A673 (cell line): ENCODE measurements around the gene PAM16. TPM values are rescaled to one million over a fixed set of nuclear protein-coding genes. Genes with fewer than 3 reads are reported as not detected.

Experiments
- BruUV-seq: library from RNA; stranded (reverse); fragments of 400-500 nt; replicated peaks from 2 replicates; lab custom pipeline; 2021; lab: Mats Ljungman, UMichigan
- CTCF ChIA-PET: fragments of 300-600 bp; sonication (Branson Sonifier 250); formaldehyde crosslinking; loops from one replicate; lab custom pipeline; 2022; ENCODE audit warnings: antibody characterized with exemption; lab: Charles Lee
- POLR2A ChIA-PET: fragments of 300-600 bp; sonication (Branson Sonifier 250); formaldehyde crosslinking; loops from one replicate; lab custom pipeline; 2022; ENCODE audit warnings: antibody characterized with exemption; ENCODE audit not compliant: low non-redundant PET; lab: Charles Lee
- DNase-seq: peaks from one replicate; pipeline ENCODE4 v3.0.0-alpha.2; 2015; ENCODE audit warnings: low spot score
- H3K27ac ChIP-seq: fragments of 200-600 bp; sonication (generic); 2 replicates; pipeline ENCODE4 v1.5.1; 2016; ENCODE audit warnings: mixed run types, low read depth, mild to moderate bottlenecking, mixed read lengths, antibody characterized with exemption, low read length; ENCODE audit not compliant: poor library complexity, severe bottlenecking
- H3K27me3 ChIP-seq: fragments of 200-600 bp; sonication (generic); replicated peaks from 2 replicates; pipeline ENCODE4 v1.6.1; 2017; ENCODE audit warnings: mixed run types, low read depth, mild to moderate bottlenecking, mixed read lengths, antibody characterized with exemption, low read length; ENCODE audit not compliant: insufficient read depth, poor library complexity
- H3K36me3 ChIP-seq: fragments of 200-600 bp; sonication (generic); 2 replicates; pipeline ENCODE4 v1.6.1; 2016; ENCODE audit warnings: mixed run types, mild to moderate bottlenecking, mixed read lengths, antibody characterized with exemption, low read length; ENCODE audit not compliant: insufficient read depth, poor library complexity, severe bottlenecking
- H3K4me1 ChIP-seq: fragments of 200-600 bp; sonication (generic); 2 replicates; pipeline ENCODE4 v1.6.1; 2017; ENCODE audit warnings: mixed run types, mild to moderate bottlenecking, mixed read lengths, antibody characterized with exemption, low read length; ENCODE audit not compliant: insufficient read depth, poor library complexity, severe bottlenecking
- H3K4me3 ChIP-seq: fragments of 200-600 bp; sonication (generic); 2 replicates; pipeline ENCODE4 v1.5.1; 2016; ENCODE audit warnings: low read depth, mixed run types, mild to moderate bottlenecking, mixed read lengths, low read length; ENCODE audit not compliant: poor library complexity, severe bottlenecking
- H3K9me3 ChIP-seq: fragments of 200-600 bp; sonication (generic); 2 replicates; pipeline ENCODE4 v1.6.1; 2016; ENCODE audit warnings: mixed run types, low read depth, mild to moderate bottlenecking, mixed read lengths, antibody characterized with exemption, low read length; ENCODE audit not compliant: poor library complexity, severe bottlenecking
- CTCF ChIP-seq: fragments of 300-800, 200-600 bp; sonication (generic); conservative IDR thresholded peaks from 2 replicates; pipeline ENCODE4 v1.5.1; 2017; ENCODE audit warnings: low read depth, mild to moderate bottlenecking, antibody characterized with exemption, low read length, moderate library complexity, mixed read lengths
- EZH2 ChIP-seq: fragments of 200-600 bp; sonication (generic); IDR thresholded peaks from 2 replicates; pipeline ENCODE4 v1.6.1; 2017; ENCODE audit warnings: borderline replicate concordance, low read depth, mild to moderate bottlenecking, mixed read lengths, antibody characterized with exemption, low read length; ENCODE audit not compliant: poor library complexity, severe bottlenecking
- intact Hi-C: fragments of 100-400 bp; cut with micrococcal nuclease; formaldehyde crosslinking; loops from one replicate; pipeline ENCODE4 v1.10.0; 2022; ENCODE audit not compliant: unreplicated experiment
- total RNA-seq: library from RNA; stranded (reverse); gene quantifications from 2 replicates; pipeline ENCODE4 v1.2.3, GENCODE V29; 2021

The PAM16 gene
- total RNA-seq, 1 experiment from 2014 or later, result 90.3 TPM

- Histone ChIP-seq H3K27me3 (no peaks in the 10 kb centered on the region), H3K36me3 (no peaks in the 10 kb centered on the region), H3K4me1 (peaks cover 31% of the 10 kb centered on the region), H3K4me3 (peak overlapping the region; percentile 68), H3K27ac (peak overlapping the region; percentile 53), H3K9me3 (no peaks in the 10 kb centered on the region)
- peak; percentile 52 for DNase-seq
- CTCF ChIA-PET, result interaction anchor here (0.9 to 1.5 kb wide), 2 partner anchors 28 to 175 kb away, joined by 4 to 5 read pairs; no protein-coding TSS in a partner anchor
- intact Hi-C loops, result no loop called here
- no TSS peak for BruUV-seq
- TF ChIP-seq EZH2 (no peak), CTCF (no peak)
- POLR2A ChIA-PET, result no interaction called here
Measured at GRCh38 chr16:4373909-4374742, 23.0 kb upstream of the PAM16 start.

- ChIA-PET CTCF (interaction anchor here (0.9 to 1.5 kb wide), 2 partner anchors 29 to 175 kb away, joined by 4 to 5 read pairs; no protein-coding TSS in a partner anchor), POLR2A (no interaction called here)
- Histone ChIP-seq H3K4me3 (peak overlapping the region; percentile 68), H3K4me1 (peaks cover 31% of the 10 kb centered on the region), H3K27ac (peak overlapping the region; percentile 47), H3K9me3 (no peaks in the 10 kb centered on the region), H3K27me3 (no peaks in the 10 kb centered on the region), H3K36me3 (no peaks in the 10 kb centered on the region)
- TF ChIP-seq EZH2 (no peak), CTCF (no peak)
- intact Hi-C loops, result no loop called here
- no TSS peak for BruUV-seq
- no peak for DNase-seq
Measured at GRCh38 chr16:4373356-4373908, 22.3 kb upstream of the PAM16 start.

- no peaks in the 10 kb centered on the region for H3K36me3 ChIP-seq
- H3K27me3 ChIP-seq, result no peaks in the 10 kb centered on the region
- no TSS peak for BruUV-seq
- ChIA-PET POLR2A (no interaction called here), CTCF (interaction anchor here (1.5 kb wide), 1 partner anchor 30 kb away, joined by 4 read pairs; no protein-coding TSS in a partner anchor)
- TF ChIP-seq EZH2, result no peak
- no peak for TF ChIP-seq CTCF
- peak; percentile 71 for DNase-seq
- no peaks in the 10 kb centered on the region for H3K9me3 ChIP-seq
- H3K27ac ChIP-seq, result no peak overlapping the region
- peaks cover 31% of the 10 kb centered on the region for H3K4me1 ChIP-seq
- intact Hi-C loops, result no loop called here
- peak overlapping the region; percentile 68 for H3K4me3 ChIP-seq
Measured at GRCh38 chr16:4372578-4373355, 21.6 kb upstream of the PAM16 start.
